ENCODE results near the gene CHRM4.

Gene CHRM4

GRCh38 chr11:46404476-46405017, 13.0 kb upstream of the CHRM4 start:
- Histone ChIP-seq H3K9me3 (ENCODE audit: control insufficient read depth, insufficient read depth, low read length) (no peaks in the 10 kb centered on the region), H3K27ac (ENCODE audit: low read length) (no peak overlapping the region), H3K27me3 (ENCODE audit: control insufficient read depth, insufficient read depth, low read length) (no peaks in the 10 kb centered on the region), H3K36me3 (ENCODE audit: control insufficient read depth, insufficient read depth, low read length) (peaks cover 3% of the 10 kb centered on the region), H3K4me3 (ENCODE audit: low read length) (no peak overlapping the region), H3K4me1 (ENCODE audit: control insufficient read depth, insufficient read depth, low read length) (no peaks in the 10 kb centered on the region)
- no peak for DNase-seq (ENCODE audit: low read depth, low spot score)
- no CpG with 5 or more reads among the region's 5 CpGs for WGBS (ENCODE audit: insufficient coverage, insufficient read length)

DNA sequence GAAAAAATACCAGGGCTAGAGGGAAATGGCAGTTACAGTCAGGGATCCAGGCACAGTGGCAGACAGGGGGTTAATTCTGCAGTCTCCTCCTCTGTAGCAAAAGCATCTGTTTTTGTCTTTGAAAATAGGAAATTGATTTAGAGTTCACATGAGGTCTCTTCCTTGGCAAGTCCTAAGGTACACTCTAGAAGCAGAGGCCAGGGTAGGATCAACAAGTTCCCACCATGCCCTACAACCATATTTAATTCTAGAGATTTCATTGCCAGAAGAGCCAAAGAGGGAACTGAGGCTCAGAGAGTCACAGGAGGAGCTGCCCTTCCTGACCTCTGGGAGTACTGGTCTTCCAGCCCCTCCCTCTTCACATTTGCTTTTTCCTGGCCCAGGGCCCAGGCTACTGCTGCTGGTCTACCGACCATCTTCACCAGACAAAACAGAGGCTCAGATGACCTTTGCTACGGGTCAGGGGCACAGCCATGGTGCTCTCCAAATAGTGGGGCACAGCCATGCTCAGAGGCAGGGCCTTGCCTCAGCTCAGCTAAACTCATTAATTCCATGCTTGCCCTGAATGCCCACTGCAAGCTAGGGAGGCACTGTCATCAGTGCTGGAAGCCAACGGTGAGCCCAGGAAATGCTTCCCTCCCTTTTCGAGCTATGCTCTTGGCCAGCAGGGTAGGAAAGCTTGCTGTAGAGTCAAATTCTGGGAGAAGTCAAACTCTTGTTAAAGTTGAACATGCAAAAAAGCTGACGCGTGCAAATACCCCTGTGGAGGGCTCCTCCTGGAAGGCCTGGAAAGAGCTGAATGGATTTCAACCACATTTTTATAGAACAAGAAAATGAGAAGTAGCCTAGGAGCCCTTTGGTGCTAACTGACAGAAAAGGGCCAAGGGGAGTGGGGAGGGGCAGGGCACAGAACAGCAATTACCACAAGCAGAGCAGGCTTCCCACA, 11.7 kb upstream of the CHRM4 start:
- no CpG with 5 or more reads among the region's 6 CpGs for WGBS (ENCODE audit: insufficient coverage, insufficient read length)
- H3K27ac ChIP-seq (ENCODE audit: low read length) = no peak overlapping the region
- no peaks in the 10 kb centered on the region for H3K4me1 ChIP-seq (ENCODE audit: control insufficient read depth, insufficient read depth, low read length)
- H3K36me3 ChIP-seq (ENCODE audit: control insufficient read depth, insufficient read depth, low read length) = peaks cover 3% of the 10 kb centered on the region
- H3K9me3 ChIP-seq (ENCODE audit: control insufficient read depth, insufficient read depth, low read length) = no peaks in the 10 kb centered on the region
- no peak overlapping the region for H3K4me3 ChIP-seq (ENCODE audit: low read length)
- DNase-seq (ENCODE audit: low read depth, low spot score) = no peak
- no peaks in the 10 kb centered on the region for H3K27me3 ChIP-seq (ENCODE audit: control insufficient read depth, insufficient read depth, low read length)

GRCh38 chr11:46397526-46397925, 6.0 kb upstream of the CHRM4 start:
- H3K27ac ChIP-seq (ENCODE audit: low read length) = no peak overlapping the region
- no CpG with 5 or more reads among the region's 19 CpGs for WGBS (ENCODE audit: insufficient coverage, insufficient read length)
- DNase-seq (ENCODE audit: low read depth, low spot score) = no peak
- H3K36me3 ChIP-seq (ENCODE audit: control insufficient read depth, insufficient read depth, low read length) = no peaks in the 10 kb centered on the region; the same call in 1 of the 2 replicates
- H3K27me3 ChIP-seq (ENCODE audit: control insufficient read depth, insufficient read depth, low read length) = no peaks in the 10 kb centered on the region
- H3K4me3 ChIP-seq (ENCODE audit: low read length) = no peak overlapping the region
- H3K9me3 ChIP-seq (ENCODE audit: control insufficient read depth, insufficient read depth, low read length) = no peaks in the 10 kb centered on the region
- peaks cover 1% of the 10 kb centered on the region; the same call in 1 of the 2 replicates for H3K4me1 ChIP-seq (ENCODE audit: control insufficient read depth, insufficient read depth, low read length)

DNA sequence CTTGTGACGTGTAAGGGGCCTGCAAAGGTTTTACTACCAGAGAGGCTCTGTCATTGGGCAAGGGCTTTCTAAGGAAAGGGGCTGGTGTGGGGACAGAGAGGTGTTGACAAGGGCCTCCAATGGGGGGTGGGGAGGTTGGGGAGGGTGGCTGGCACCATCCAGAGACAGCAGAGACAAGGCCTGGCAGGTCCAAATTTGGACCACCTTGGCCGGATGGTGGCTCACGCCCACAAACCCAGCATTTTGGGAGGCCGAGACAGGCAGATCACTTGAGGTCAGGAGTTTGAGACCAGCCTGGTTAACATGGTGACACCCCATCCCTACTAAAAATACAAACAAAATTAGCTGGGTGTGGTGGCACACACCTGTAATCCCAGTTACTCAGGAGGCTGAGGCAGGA, 2.2 kb upstream of the CHRM4 start:
- Histone ChIP-seq H3K4me3 (ENCODE audit: low read length) (no peak overlapping the region), H3K27ac (ENCODE audit: low read length) (no peak overlapping the region), H3K27me3 (ENCODE audit: control insufficient read depth, insufficient read depth, low read length) (peaks cover 15% of the 10 kb centered on the region), H3K36me3 (ENCODE audit: control insufficient read depth, insufficient read depth, low read length) (no peaks in the 10 kb centered on the region), H3K4me1 (ENCODE audit: control insufficient read depth, insufficient read depth, low read length) (peaks cover 5% of the 10 kb centered on the region), H3K9me3 (ENCODE audit: control insufficient read depth, insufficient read depth, low read length) (no peaks in the 10 kb centered on the region)
- DNase-seq (ENCODE audit: low read depth, low spot score) = no peak
- no CpG with 5 or more reads among the region's 4 CpGs for WGBS (ENCODE audit: insufficient coverage, insufficient read length)

DNA sequence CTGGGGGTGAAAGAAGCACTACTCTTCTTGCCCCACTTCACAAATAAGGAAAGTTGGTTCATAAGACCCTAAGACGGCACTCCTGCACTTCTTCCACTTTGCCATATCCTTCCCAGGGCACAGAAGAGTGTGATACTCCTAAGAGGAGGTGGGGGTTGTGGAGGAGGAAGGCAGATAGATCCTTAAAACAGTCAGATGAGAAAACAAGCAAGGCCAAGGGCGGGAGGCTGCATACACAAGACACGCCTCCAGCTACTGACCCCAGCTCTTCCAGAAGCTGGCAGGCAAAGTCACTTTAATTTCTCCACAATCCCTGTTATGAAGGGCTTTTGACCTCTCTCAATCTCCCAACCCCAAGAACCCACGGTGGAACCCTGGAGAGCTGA, 1.6 kb upstream of the CHRM4 start:
- H3K27ac ChIP-seq (ENCODE audit: low read length) = no peak overlapping the region
- H3K4me1 ChIP-seq (ENCODE audit: control insufficient read depth, insufficient read depth, low read length) = peaks cover 5% of the 10 kb centered on the region
- no peaks in the 10 kb centered on the region for H3K9me3 ChIP-seq (ENCODE audit: control insufficient read depth, insufficient read depth, low read length)
- H3K36me3 ChIP-seq (ENCODE audit: control insufficient read depth, insufficient read depth, low read length) = no peaks in the 10 kb centered on the region
- no peak for DNase-seq (ENCODE audit: low read depth, low spot score)
- peak overlapping the region; percentile 31; the same call in 1 of the 2 replicates for H3K4me3 ChIP-seq (ENCODE audit: low read length)
- WGBS (ENCODE audit: insufficient coverage, insufficient read length) = no CpG with 5 or more reads among the region's 4 CpGs
- peaks cover 15% of the 10 kb centered on the region for H3K27me3 ChIP-seq (ENCODE audit: control insufficient read depth, insufficient read depth, low read length)

- no peak for DNase-seq (ENCODE audit: low read depth, low spot score)
- Histone ChIP-seq H3K27me3 (ENCODE audit: control insufficient read depth, insufficient read depth, low read length) (peaks cover 15% of the 10 kb centered on the region), H3K4me3 (ENCODE audit: low read length) (peak overlapping the region; percentile 57; the same call in 1 of the 2 replicates), H3K4me1 (ENCODE audit: control insufficient read depth, insufficient read depth, low read length) (peaks cover 5% of the 10 kb centered on the region), H3K9me3 (ENCODE audit: control insufficient read depth, insufficient read depth, low read length) (no peaks in the 10 kb centered on the region), H3K36me3 (ENCODE audit: control insufficient read depth, insufficient read depth, low read length) (no peaks in the 10 kb centered on the region), H3K27ac (ENCODE audit: low read length) (no peak overlapping the region)
- no CpG with 5 or more reads among the region's 71 CpGs for WGBS (ENCODE audit: insufficient coverage, insufficient read length)
Observed at GRCh38 chr11:46392421-46393230, 1.1 kb upstream of the CHRM4 start.

GRCh38 chr11:46391186-46391577, 394 bp downstream of the CHRM4 start:
- no peak for DNase-seq (ENCODE audit: low read depth, low spot score)
- Histone ChIP-seq H3K27me3 (ENCODE audit: control insufficient read depth, insufficient read depth, low read length) (peaks cover 15% of the 10 kb centered on the region), H3K9me3 (ENCODE audit: control insufficient read depth, insufficient read depth, low read length) (no peaks in the 10 kb centered on the region), H3K27ac (ENCODE audit: low read length) (no peak overlapping the region), H3K4me3 (ENCODE audit: low read length) (peak overlapping the region; percentile 57; the same call in 1 of the 2 replicates), H3K36me3 (ENCODE audit: control insufficient read depth, insufficient read depth, low read length) (no peaks in the 10 kb centered on the region), H3K4me1 (ENCODE audit: control insufficient read depth, insufficient read depth, low read length) (peaks cover 5% of the 10 kb centered on the region)
- no CpG with 5 or more reads among the region's 31 CpGs for WGBS (ENCODE audit: insufficient coverage, insufficient read length)

DNA sequence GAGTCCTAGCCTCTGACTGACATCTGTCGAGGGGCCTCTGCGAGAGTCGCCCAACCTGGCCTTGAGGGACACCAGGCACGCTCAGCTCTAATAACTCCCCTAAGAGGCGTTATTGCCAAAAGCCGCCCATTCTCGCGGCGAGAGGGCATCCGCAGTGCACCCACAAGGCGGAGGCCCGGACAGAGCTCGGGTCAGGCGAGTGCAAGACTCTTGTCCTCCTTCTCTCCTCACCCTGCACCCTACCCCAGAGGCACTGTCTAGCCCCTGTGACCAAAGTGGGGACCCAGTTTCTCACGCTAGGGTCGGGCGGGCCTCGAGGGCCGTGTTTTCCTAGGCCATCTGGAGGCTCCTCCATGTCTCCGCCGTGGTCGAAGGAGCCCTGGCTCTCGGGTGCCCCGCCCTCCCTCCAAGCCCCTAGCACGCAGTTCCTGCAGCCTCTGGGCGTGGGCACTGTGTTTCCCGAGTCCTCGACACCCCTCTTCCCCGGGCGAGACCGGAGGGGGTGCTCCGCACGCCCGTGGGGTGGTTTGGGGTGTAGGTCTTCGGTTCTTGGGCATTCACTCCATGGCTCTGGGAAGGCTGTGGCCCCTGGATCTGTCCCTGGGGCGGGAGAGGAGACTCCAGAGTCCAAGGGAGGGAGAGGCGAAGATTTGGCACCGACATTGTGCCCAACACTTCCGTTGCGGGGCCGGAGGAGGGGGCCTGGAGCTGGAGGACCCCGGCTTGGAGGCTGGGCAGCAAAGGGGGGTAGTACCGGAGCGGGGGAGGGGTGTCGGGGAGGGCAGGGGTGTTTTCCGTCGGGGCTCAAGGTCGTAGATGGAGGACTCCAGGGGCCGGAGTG, 1.0 kb downstream of the CHRM4 start:
- no peak overlapping the region for H3K27ac ChIP-seq (ENCODE audit: low read length)
- no peaks in the 10 kb centered on the region for H3K9me3 ChIP-seq (ENCODE audit: control insufficient read depth, insufficient read depth, low read length)
- H3K27me3 ChIP-seq (ENCODE audit: control insufficient read depth, insufficient read depth, low read length) = peaks cover 15% of the 10 kb centered on the region
- DNase-seq (ENCODE audit: low read depth, low spot score) = no peak
- H3K4me1 ChIP-seq (ENCODE audit: control insufficient read depth, insufficient read depth, low read length) = peaks cover 5% of the 10 kb centered on the region
- H3K4me3 ChIP-seq (ENCODE audit: low read length) = peak overlapping the region; percentile 57; the same call in 1 of the 2 replicates
- no peaks in the 10 kb centered on the region for H3K36me3 ChIP-seq (ENCODE audit: control insufficient read depth, insufficient read depth, low read length)
- WGBS (ENCODE audit: insufficient coverage, insufficient read length) = no CpG with 5 or more reads among the region's 49 CpGs

DNA sequence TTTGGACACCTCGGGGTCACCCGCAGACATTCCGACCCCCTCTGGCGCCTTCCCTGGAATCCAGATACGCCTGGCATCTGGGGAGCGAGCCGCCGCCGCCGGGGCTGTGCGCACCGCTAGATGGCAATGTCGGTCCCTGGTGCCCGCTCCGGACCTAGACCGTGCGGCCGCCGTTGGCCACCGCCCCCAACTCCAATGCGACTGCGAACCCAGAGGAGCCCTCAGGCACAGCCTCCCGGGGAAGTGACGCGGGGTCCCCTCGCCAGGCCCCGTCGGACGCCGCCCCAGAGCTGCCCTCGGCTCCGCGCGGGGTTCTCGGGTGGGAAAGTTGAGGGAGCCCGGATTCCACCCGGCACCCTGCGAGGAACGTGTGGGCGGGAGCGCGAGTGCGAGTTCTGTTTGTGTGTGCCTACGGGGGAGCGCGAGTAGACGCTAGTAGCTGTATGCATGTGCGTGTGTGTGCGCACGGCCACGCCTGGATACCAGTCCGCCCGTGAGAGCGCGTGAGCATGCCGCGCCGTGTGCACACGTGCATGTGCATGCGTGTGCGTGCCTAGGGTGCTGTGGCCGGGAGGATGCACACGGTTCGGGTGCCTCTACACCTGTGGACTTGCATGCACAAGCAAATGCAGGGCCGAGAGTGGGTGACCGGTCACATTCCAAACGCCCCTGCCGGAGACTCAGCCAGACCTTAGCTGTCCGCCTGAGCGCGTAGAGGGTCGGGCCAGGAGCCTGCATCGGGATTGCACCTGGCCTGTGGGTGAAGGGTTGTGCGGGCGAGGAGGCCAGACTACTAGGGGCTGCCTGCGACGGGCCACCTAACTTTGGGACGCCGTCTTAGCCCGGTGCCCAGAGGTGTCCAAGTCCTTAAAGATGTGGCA, 1.9 kb downstream of the CHRM4 start:
- peaks cover 15% of the 10 kb centered on the region for H3K27me3 ChIP-seq (ENCODE audit: control insufficient read depth, insufficient read depth, low read length)
- DNase-seq (ENCODE audit: low read depth, low spot score) = no peak
- peaks cover 5% of the 10 kb centered on the region for H3K4me1 ChIP-seq (ENCODE audit: control insufficient read depth, insufficient read depth, low read length)
- no CpG with 5 or more reads among the region's 80 CpGs for WGBS (ENCODE audit: insufficient coverage, insufficient read length)
- no peak overlapping the region for H3K27ac ChIP-seq (ENCODE audit: low read length)
- peak overlapping the region; percentile 39; the same call in 1 of the 2 replicates for H3K4me3 ChIP-seq (ENCODE audit: low read length)
- no peaks in the 10 kb centered on the region for H3K9me3 ChIP-seq (ENCODE audit: control insufficient read depth, insufficient read depth, low read length)
- no peaks in the 10 kb centered on the region for H3K36me3 ChIP-seq (ENCODE audit: control insufficient read depth, insufficient read depth, low read length)
